ENCODE results near the gene PRKG1.

PRKG1 gene

GRCh38 chr10:52043811-52044210 is 969.5 kb downstream of the PRKG1 start:
- no peak overlapping the region for H3K27ac ChIP-seq (ENCODE audit: low read length)
- H3K4me1 ChIP-seq (ENCODE audit: control insufficient read depth, insufficient read depth, low read length) = peaks cover 1% of the 10 kb centered on the region; the same call in 1 of the 2 replicates
- no peak for DNase-seq (ENCODE audit: low read depth, low spot score)
- H3K4me3 ChIP-seq (ENCODE audit: low read length) = no peak overlapping the region
- H3K36me3 ChIP-seq (ENCODE audit: control insufficient read depth, insufficient read depth, low read length) = no peaks in the 10 kb centered on the region
- H3K27me3 ChIP-seq (ENCODE audit: control insufficient read depth, insufficient read depth, low read length) = no peaks in the 10 kb centered on the region
- H3K9me3 ChIP-seq (ENCODE audit: control insufficient read depth, insufficient read depth, low read length) = no peaks in the 10 kb centered on the region

GRCh38 chr10:52048051-52048450 is 973.8 kb downstream of the PRKG1 start:
- Histone ChIP-seq H3K27ac (ENCODE audit: low read length) (no peak overlapping the region), H3K36me3 (ENCODE audit: control insufficient read depth, insufficient read depth, low read length) (no peaks in the 10 kb centered on the region), H3K4me1 (ENCODE audit: control insufficient read depth, insufficient read depth, low read length) (peaks cover 1% of the 10 kb centered on the region; the same call in 1 of the 2 replicates), H3K4me3 (ENCODE audit: low read length) (no peak overlapping the region), H3K9me3 (ENCODE audit: control insufficient read depth, insufficient read depth, low read length) (no peaks in the 10 kb centered on the region), H3K27me3 (ENCODE audit: control insufficient read depth, insufficient read depth, low read length) (no peaks in the 10 kb centered on the region)
- DNase-seq (ENCODE audit: low read depth, low spot score) = no peak

GRCh38 chr10:52050429-52051047 is 976.3 kb downstream of the PRKG1 start:
- WGBS (ENCODE audit: insufficient coverage, insufficient read length) = no CpG with 5 or more reads among the region's 3 CpGs
- no peaks in the 10 kb centered on the region for H3K9me3 ChIP-seq (ENCODE audit: control insufficient read depth, insufficient read depth, low read length)
- no peak for DNase-seq (ENCODE audit: low read depth, low spot score)
- no peaks in the 10 kb centered on the region for H3K27me3 ChIP-seq (ENCODE audit: control insufficient read depth, insufficient read depth, low read length)
- H3K27ac ChIP-seq (ENCODE audit: low read length) = no peak overlapping the region
- H3K4me3 ChIP-seq (ENCODE audit: low read length) = no peak overlapping the region
- H3K4me1 ChIP-seq (ENCODE audit: control insufficient read depth, insufficient read depth, low read length) = peaks cover 1% of the 10 kb centered on the region; the same call in 1 of the 2 replicates
- H3K36me3 ChIP-seq (ENCODE audit: control insufficient read depth, insufficient read depth, low read length) = no peaks in the 10 kb centered on the region

- no peak overlapping the region for H3K4me3 ChIP-seq (ENCODE audit: low read length)
- no CpG with 5 or more reads among the region's 5 CpGs for WGBS (ENCODE audit: insufficient coverage, insufficient read length)
- H3K9me3 ChIP-seq (ENCODE audit: control insufficient read depth, insufficient read depth, low read length) = no peaks in the 10 kb centered on the region
- H3K27ac ChIP-seq (ENCODE audit: low read length) = no peak overlapping the region
- no peaks in the 10 kb centered on the region for H3K27me3 ChIP-seq (ENCODE audit: control insufficient read depth, insufficient read depth, low read length)
- H3K36me3 ChIP-seq (ENCODE audit: control insufficient read depth, insufficient read depth, low read length) = no peaks in the 10 kb centered on the region
- no peaks in the 10 kb centered on the region for H3K4me1 ChIP-seq (ENCODE audit: control insufficient read depth, insufficient read depth, low read length)
- DNase-seq (ENCODE audit: low read depth, low spot score) = no peak
Measured at GRCh38 chr10:52053497-52053896, 979.2 kb downstream of the PRKG1 start.

- Histone ChIP-seq H3K4me1 (ENCODE audit: control insufficient read depth, insufficient read depth, low read length) (no peaks in the 10 kb centered on the region), H3K9me3 (ENCODE audit: control insufficient read depth, insufficient read depth, low read length) (no peaks in the 10 kb centered on the region), H3K27me3 (ENCODE audit: control insufficient read depth, insufficient read depth, low read length) (no peaks in the 10 kb centered on the region), H3K4me3 (ENCODE audit: low read length) (no peak overlapping the region), H3K36me3 (ENCODE audit: control insufficient read depth, insufficient read depth, low read length) (no peaks in the 10 kb centered on the region), H3K27ac (ENCODE audit: low read length) (no peak overlapping the region)
- no peak for DNase-seq (ENCODE audit: low read depth, low spot score)
- no CpG with 5 or more reads among the region's 2 CpGs for WGBS (ENCODE audit: insufficient coverage, insufficient read length)
Measured at GRCh38 chr10:52056291-52056690, 982.0 kb downstream of the PRKG1 start.

GRCh38 chr10:52059089-52059488 is 984.8 kb downstream of the PRKG1 start:
- no peaks in the 10 kb centered on the region for H3K9me3 ChIP-seq (ENCODE audit: control insufficient read depth, insufficient read depth, low read length)
- no peaks in the 10 kb centered on the region for H3K27me3 ChIP-seq (ENCODE audit: control insufficient read depth, insufficient read depth, low read length)
- H3K27ac ChIP-seq (ENCODE audit: low read length) = no peak overlapping the region
- no CpG with 5 or more reads among the region's 1 CpG for WGBS (ENCODE audit: insufficient coverage, insufficient read length)
- H3K36me3 ChIP-seq (ENCODE audit: control insufficient read depth, insufficient read depth, low read length) = peaks cover 3% of the 10 kb centered on the region
- H3K4me1 ChIP-seq (ENCODE audit: control insufficient read depth, insufficient read depth, low read length) = no peaks in the 10 kb centered on the region
- DNase-seq (ENCODE audit: low read depth, low spot score) = no peak
- no peak overlapping the region for H3K4me3 ChIP-seq (ENCODE audit: low read length)

- Histone ChIP-seq H3K36me3 (ENCODE audit: control insufficient read depth, insufficient read depth, low read length) (peaks cover 3% of the 10 kb centered on the region), H3K4me3 (ENCODE audit: low read length) (no peak overlapping the region), H3K27ac (ENCODE audit: low read length) (no peak overlapping the region), H3K9me3 (ENCODE audit: control insufficient read depth, insufficient read depth, low read length) (no peaks in the 10 kb centered on the region), H3K4me1 (ENCODE audit: control insufficient read depth, insufficient read depth, low read length) (no peaks in the 10 kb centered on the region), H3K27me3 (ENCODE audit: control insufficient read depth, insufficient read depth, low read length) (no peaks in the 10 kb centered on the region)
- DNase-seq (ENCODE audit: low read depth, low spot score) = no peak
- WGBS (ENCODE audit: insufficient coverage, insufficient read length) = no CpG with 5 or more reads among the region's 10 CpGs
Measured at GRCh38 chr10:52063159-52063558, 988.9 kb downstream of the PRKG1 start.

- Histone ChIP-seq H3K4me3 (ENCODE audit: low read length) (no peak overlapping the region), H3K27ac (ENCODE audit: low read length) (no peak overlapping the region), H3K36me3 (ENCODE audit: control insufficient read depth, insufficient read depth, low read length) (peaks cover 3% of the 10 kb centered on the region), H3K4me1 (ENCODE audit: control insufficient read depth, insufficient read depth, low read length) (no peaks in the 10 kb centered on the region), H3K27me3 (ENCODE audit: control insufficient read depth, insufficient read depth, low read length) (no peaks in the 10 kb centered on the region), H3K9me3 (ENCODE audit: control insufficient read depth, insufficient read depth, low read length) (no peaks in the 10 kb centered on the region)
- no CpG with 5 or more reads among the region's 9 CpGs for WGBS (ENCODE audit: insufficient coverage, insufficient read length)
- DNase-seq (ENCODE audit: low read depth, low spot score) = no peak
Measured at GRCh38 chr10:52064084-52064845, 990.0 kb downstream of the PRKG1 start.

- peak; percentile 22 for DNase-seq (ENCODE audit: low read depth, low spot score)
- H3K9me3 ChIP-seq (ENCODE audit: control insufficient read depth, insufficient read depth, low read length) = no peaks in the 10 kb centered on the region
- WGBS (ENCODE audit: insufficient coverage, insufficient read length) = no CpG with 5 or more reads among the region's 6 CpGs
Measured at GRCh38 chr10:52066383-52066782, 992.1 kb downstream of the PRKG1 start.

GRCh38 chr10:52068485-52068884 is 994.2 kb downstream of the PRKG1 start:
- Histone ChIP-seq H3K36me3 (ENCODE audit: control insufficient read depth, insufficient read depth, low read length) (peaks cover 3% of the 10 kb centered on the region), H3K4me1 (ENCODE audit: control insufficient read depth, insufficient read depth, low read length) (no peaks in the 10 kb centered on the region), H3K27ac (ENCODE audit: low read length) (no peak overlapping the region), H3K4me3 (ENCODE audit: low read length) (no peak overlapping the region), H3K27me3 (ENCODE audit: control insufficient read depth, insufficient read depth, low read length) (no peaks in the 10 kb centered on the region), H3K9me3 (ENCODE audit: control insufficient read depth, insufficient read depth, low read length) (no peaks in the 10 kb centered on the region)
- WGBS (ENCODE audit: insufficient coverage, insufficient read length) = no CpG with 5 or more reads among the region's 1 CpG
- no peak for DNase-seq (ENCODE audit: low read depth, low spot score)

More at GRCh38 chr10:52066383-52066782, 992.1 kb downstream of the PRKG1 start:
- Histone ChIP-seq H3K27me3 (ENCODE audit: control insufficient read depth, insufficient read depth, low read length) (no peaks in the 10 kb centered on the region), H3K4me1 (ENCODE audit: control insufficient read depth, insufficient read depth, low read length) (no peaks in the 10 kb centered on the region), H3K36me3 (ENCODE audit: control insufficient read depth, insufficient read depth, low read length) (peaks cover 3% of the 10 kb centered on the region), H3K4me3 (ENCODE audit: low read length) (no peak overlapping the region), H3K27ac (ENCODE audit: low read length) (no peak overlapping the region)

GRCh38 chr10:52071814-52072213 is 997.5 kb downstream of the PRKG1 start:
- Histone ChIP-seq H3K27ac (ENCODE audit: low read length) (no peak overlapping the region), H3K4me3 (ENCODE audit: low read length) (no peak overlapping the region), H3K27me3 (ENCODE audit: control insufficient read depth, insufficient read depth, low read length) (no peaks in the 10 kb centered on the region), H3K4me1 (ENCODE audit: control insufficient read depth, insufficient read depth, low read length) (no peaks in the 10 kb centered on the region), H3K36me3 (ENCODE audit: control insufficient read depth, insufficient read depth, low read length) (no peaks in the 10 kb centered on the region), H3K9me3 (ENCODE audit: control insufficient read depth, insufficient read depth, low read length) (no peaks in the 10 kb centered on the region)
- DNase-seq (ENCODE audit: low read depth, low spot score) = no peak
- WGBS (ENCODE audit: insufficient coverage, insufficient read length) = no CpG with 5 or more reads among the region's 7 CpGs
